ENCODE results near the gene RAB31.

- TF ChIP-seq CTCF (IDR thresholded peaks at IDR 0.05) (no peak), POLR2A (IDR thresholded peaks at IDR 0.05) (no peak)
Measured at GRCh38 chr18:9669016-9669415, 39.1 kb upstream of the RAB31 start.

Measured in lower leg skin (tissue), 3 donors.